Measurements from ENCODE around the gene SELENOF. TPM values are rescaled to one million over a fixed set of nuclear protein-coding genes. Genes with fewer than 3 reads are reported as not detected.

Gene SELENOF
- total and polyA plus RNA-seq, 7 experiments from 2014 or later, result 109 to 361 (median 139) TPM

GRCh38 chr1:86858524-86859261, 55.2 kb downstream of the SELENOF start:
- Histone ChIP-seq H3K4me3 (ENCODE audit: low read length) (no peak overlapping the region), H3K36me3 (ENCODE audit: control insufficient read depth in 2 of 3, insufficient read depth in 3 of 3, low read length in 3 of 3) (peaks cover 0 to 7% (median 0%) of the 10 kb centered on the region in 3 experiments), H3K27ac (ENCODE audit: low read depth, low read length) (no peak overlapping the region), H3K4me1 (ENCODE audit: control insufficient read depth in 2 of 2, insufficient read depth in 2 of 2, low read length in 2 of 2) (no peaks in the 10 kb centered on the region), H3K27me3 (ENCODE audit: control insufficient read depth in 2 of 2, insufficient read depth in 2 of 2, low read length in 2 of 2) (no peaks in the 10 kb centered on the region), H3K9me3 (ENCODE audit: control insufficient read depth in 2 of 3, low read length in 3 of 3) (no peaks in the 10 kb centered on the region)
- CTCF ChIA-PET, result no interaction called here
- Mint-ChIP-seq H3K9me3 (no peaks in the 10 kb centered on the region), H3K4me1 (peaks cover 0 to 1% (median 0%) of the 10 kb centered on the region in 7 donors), H3K27ac (peak overlapping the region in 3 of 9 donors; percentile 5 to 55 (median 15)), H3K27me3 (no peaks in the 10 kb centered on the region), H3K4me3 (no peak overlapping the region), H3K36me3 (peaks cover 0 to 10% (median 4%) of the 10 kb centered on the region in 5 donors)
- POLR2A ChIA-PET, result interaction anchor here (0.7 kb wide), 1 partner anchor 1966 kb away, joined by 5 read pairs; no protein-coding TSS in a partner anchor
- ATAC-seq (no peak), DNase-seq (no peak)
- intact Hi-C loops (cut with micrococcal nuclease), result no loop called here

- Histone ChIP-seq H3K27ac (ENCODE audit: low read depth, low read length) (no peak overlapping the region), H3K36me3 (ENCODE audit: control insufficient read depth in 2 of 3, insufficient read depth in 3 of 3, low read length in 3 of 3) (no peaks in the 10 kb centered on the region), H3K9me3 (ENCODE audit: control insufficient read depth in 2 of 3, low read length in 3 of 3) (no peaks in the 10 kb centered on the region), H3K27me3 (ENCODE audit: control insufficient read depth in 2 of 2, insufficient read depth in 2 of 2, low read length in 2 of 2) (no peaks in the 10 kb centered on the region), H3K4me3 (ENCODE audit: low read length) (no peak overlapping the region), H3K4me1 (ENCODE audit: control insufficient read depth in 2 of 2, insufficient read depth in 2 of 2, low read length in 2 of 2) (no peaks in the 10 kb centered on the region)
- DNase-seq, result no peak
- H3K27me3 Mint-ChIP-seq, result no peaks in the 10 kb centered on the region
- no peaks in the 10 kb centered on the region for H3K9me3 Mint-ChIP-seq
- H3K4me1 Mint-ChIP-seq, result peaks cover 0 to 1% (median 0%) of the 10 kb centered on the region in 7 donors
- H3K4me3 Mint-ChIP-seq, result no peak overlapping the region
- no peak overlapping the region for H3K27ac Mint-ChIP-seq
- peaks cover 0 to 6% (median 0%) of the 10 kb centered on the region in 5 donors for H3K36me3 Mint-ChIP-seq
- POLR2A ChIA-PET, result no interaction called here
- ATAC-seq, result no peak
- CTCF ChIA-PET, result no interaction called here
- intact Hi-C loops (cut with micrococcal nuclease), result no loop called here
Observed at GRCh38 chr1:86856196-86856595, 57.7 kb downstream of the SELENOF start.

- H3K36me3 Mint-ChIP-seq, result peaks cover 0 to 5% (median 0%) of the 10 kb centered on the region in 5 donors
- ATAC-seq (no peak), DNase-seq (no peak)
- intact Hi-C loops (cut with micrococcal nuclease), result no loop called here
- no peak overlapping the region for H3K4me3 Mint-ChIP-seq
- Histone ChIP-seq H3K36me3 (ENCODE audit: control insufficient read depth in 2 of 3, insufficient read depth in 3 of 3, low read length in 3 of 3) (no peaks in the 10 kb centered on the region), H3K4me1 (ENCODE audit: control insufficient read depth in 2 of 2, insufficient read depth in 2 of 2, low read length in 2 of 2) (no peaks in the 10 kb centered on the region), H3K9me3 (ENCODE audit: control insufficient read depth in 2 of 3, low read length in 3 of 3) (no peaks in the 10 kb centered on the region), H3K27ac (ENCODE audit: low read depth, low read length) (no peak overlapping the region), H3K27me3 (ENCODE audit: control insufficient read depth in 2 of 2, insufficient read depth in 2 of 2, low read length in 2 of 2) (no peaks in the 10 kb centered on the region), H3K4me3 (ENCODE audit: low read length) (no peak overlapping the region)
- ChIA-PET CTCF (no interaction called here), POLR2A (no interaction called here)
- peaks cover 0 to 1% (median 0%) of the 10 kb centered on the region in 7 donors for H3K4me1 Mint-ChIP-seq
- H3K9me3 Mint-ChIP-seq, result no peaks in the 10 kb centered on the region
- H3K27ac Mint-ChIP-seq, result no peak overlapping the region
- no peaks in the 10 kb centered on the region for H3K27me3 Mint-ChIP-seq
Observed at GRCh38 chr1:86854352-86854751, 59.6 kb downstream of the SELENOF start.

GRCh38 chr1:86852782-86853408, 61.0 kb downstream of the SELENOF start:
- Histone ChIP-seq H3K27ac (ENCODE audit: low read depth, low read length) (no peak overlapping the region), H3K27me3 (ENCODE audit: control insufficient read depth in 2 of 2, insufficient read depth in 2 of 2, low read length in 2 of 2) (no peaks in the 10 kb centered on the region), H3K4me1 (ENCODE audit: control insufficient read depth in 2 of 2, insufficient read depth in 2 of 2, low read length in 2 of 2) (no peaks in the 10 kb centered on the region), H3K4me3 (ENCODE audit: low read length) (no peak overlapping the region), H3K9me3 (ENCODE audit: control insufficient read depth in 2 of 3, low read length in 3 of 3) (no peaks in the 10 kb centered on the region), H3K36me3 (ENCODE audit: control insufficient read depth in 2 of 3, insufficient read depth in 3 of 3, low read length in 3 of 3) (no peaks in the 10 kb centered on the region)
- ChIA-PET POLR2A (no interaction called here), CTCF (no interaction called here)
- no peaks in the 10 kb centered on the region for H3K36me3 Mint-ChIP-seq
- no peaks in the 10 kb centered on the region for H3K27me3 Mint-ChIP-seq
- no peak overlapping the region for H3K4me3 Mint-ChIP-seq
- intact Hi-C loops (cut with micrococcal nuclease), result no loop called here
- H3K4me1 Mint-ChIP-seq, result peaks cover 0 to 1% (median 0%) of the 10 kb centered on the region in 7 donors
- ATAC-seq (no peak), DNase-seq (no peak)
- H3K9me3 Mint-ChIP-seq, result no peaks in the 10 kb centered on the region
- no peak overlapping the region for H3K27ac Mint-ChIP-seq

- no peaks in the 10 kb centered on the region for H3K9me3 ChIP-seq (ENCODE audit: control insufficient read depth in 2 of 3, low read length in 3 of 3)
- H3K4me3 ChIP-seq (ENCODE audit: low read length), result no peak overlapping the region
- H3K36me3 Mint-ChIP-seq, result no peaks in the 10 kb centered on the region
- no peak overlapping the region for H3K4me3 Mint-ChIP-seq
- H3K36me3 ChIP-seq (ENCODE audit: control insufficient read depth in 2 of 3, insufficient read depth in 3 of 3, low read length in 3 of 3), result no peaks in the 10 kb centered on the region
- POLR2A ChIA-PET, result no interaction called here
- ATAC-seq (no peak), DNase-seq (no peak)
- no peaks in the 10 kb centered on the region for H3K27me3 Mint-ChIP-seq
- H3K4me1 Mint-ChIP-seq, result peaks cover 0 to 1% (median 0%) of the 10 kb centered on the region in 7 donors
- H3K9me3 Mint-ChIP-seq, result no peaks in the 10 kb centered on the region
- H3K27ac ChIP-seq (ENCODE audit: low read depth, low read length), result no peak overlapping the region
- H3K27me3 ChIP-seq (ENCODE audit: control insufficient read depth in 2 of 2, insufficient read depth in 2 of 2, low read length in 2 of 2), result no peaks in the 10 kb centered on the region
- H3K4me1 ChIP-seq (ENCODE audit: control insufficient read depth in 2 of 2, insufficient read depth in 2 of 2, low read length in 2 of 2), result no peaks in the 10 kb centered on the region
- H3K27ac Mint-ChIP-seq, result no peak overlapping the region
- CTCF ChIA-PET, result no interaction called here
- intact Hi-C loops (cut with micrococcal nuclease), result no loop called here
Observed at GRCh38 chr1:86852289-86852688, 61.6 kb downstream of the SELENOF start.

GRCh38 chr1:86849756-86850155, 64.2 kb downstream of the SELENOF start:
- H3K4me3 ChIP-seq (ENCODE audit: low read length), result no peak overlapping the region
- Mint-ChIP-seq H3K27me3 (no peaks in the 10 kb centered on the region), H3K4me3 (no peak overlapping the region), H3K9me3 (no peaks in the 10 kb centered on the region), H3K4me1 (peaks cover 0 to 2% (median 0%) of the 10 kb centered on the region in 7 donors), H3K36me3 (no peaks in the 10 kb centered on the region), H3K27ac (no peak overlapping the region)
- POLR2A ChIA-PET, result no interaction called here
- intact Hi-C loops (cut with micrococcal nuclease), result no loop called here
- DNase-seq, result no peak
- H3K4me1 ChIP-seq (ENCODE audit: control insufficient read depth in 2 of 2, insufficient read depth in 2 of 2, low read length in 2 of 2), result no peaks in the 10 kb centered on the region
- no peak for ATAC-seq
- H3K27ac ChIP-seq (ENCODE audit: low read depth, low read length), result no peak overlapping the region
- H3K27me3 ChIP-seq (ENCODE audit: control insufficient read depth in 2 of 2, insufficient read depth in 2 of 2, low read length in 2 of 2), result no peaks in the 10 kb centered on the region
- H3K36me3 ChIP-seq (ENCODE audit: control insufficient read depth in 2 of 3, insufficient read depth in 3 of 3, low read length in 3 of 3), result no peaks in the 10 kb centered on the region
- CTCF ChIA-PET, result no interaction called here
- H3K9me3 ChIP-seq (ENCODE audit: control insufficient read depth in 2 of 3, low read length in 3 of 3), result no peaks in the 10 kb centered on the region

GRCh38 chr1:86848654-86849053, 65.3 kb downstream of the SELENOF start:
- Histone ChIP-seq H3K36me3 (ENCODE audit: control insufficient read depth in 2 of 3, insufficient read depth in 3 of 3, low read length in 3 of 3) (no peaks in the 10 kb centered on the region), H3K4me1 (ENCODE audit: control insufficient read depth in 2 of 2, insufficient read depth in 2 of 2, low read length in 2 of 2) (no peaks in the 10 kb centered on the region), H3K4me3 (ENCODE audit: low read length) (no peak overlapping the region), H3K27me3 (ENCODE audit: control insufficient read depth in 2 of 2, insufficient read depth in 2 of 2, low read length in 2 of 2) (no peaks in the 10 kb centered on the region), H3K27ac (ENCODE audit: low read depth, low read length) (no peak overlapping the region), H3K9me3 (ENCODE audit: control insufficient read depth in 2 of 3, low read length in 3 of 3) (no peaks in the 10 kb centered on the region)
- H3K36me3 Mint-ChIP-seq, result no peaks in the 10 kb centered on the region
- no peaks in the 10 kb centered on the region for H3K9me3 Mint-ChIP-seq
- DNase-seq (no peak), ATAC-seq (no peak)
- H3K27ac Mint-ChIP-seq, result no peak overlapping the region
- intact Hi-C loops (cut with micrococcal nuclease), result no loop called here
- peaks cover 0 to 2% (median 0%) of the 10 kb centered on the region in 7 donors for H3K4me1 Mint-ChIP-seq
- POLR2A ChIA-PET, result no interaction called here
- H3K4me3 Mint-ChIP-seq, result no peak overlapping the region
- CTCF ChIA-PET, result no interaction called here
- H3K27me3 Mint-ChIP-seq, result no peaks in the 10 kb centered on the region
